ENCODE measurements around the gene RCL1. TPM values are rescaled to one million over a fixed set of nuclear protein-coding genes. Genes with fewer than 3 reads are reported as not detected.

Gene RCL1
- total and polyA plus RNA-seq, 2 of the 13 experiments (the other 11 are each of a cell fraction or from before 2014, with no cell fraction given), result 22.3 to 31.6 TPM

DNA sequence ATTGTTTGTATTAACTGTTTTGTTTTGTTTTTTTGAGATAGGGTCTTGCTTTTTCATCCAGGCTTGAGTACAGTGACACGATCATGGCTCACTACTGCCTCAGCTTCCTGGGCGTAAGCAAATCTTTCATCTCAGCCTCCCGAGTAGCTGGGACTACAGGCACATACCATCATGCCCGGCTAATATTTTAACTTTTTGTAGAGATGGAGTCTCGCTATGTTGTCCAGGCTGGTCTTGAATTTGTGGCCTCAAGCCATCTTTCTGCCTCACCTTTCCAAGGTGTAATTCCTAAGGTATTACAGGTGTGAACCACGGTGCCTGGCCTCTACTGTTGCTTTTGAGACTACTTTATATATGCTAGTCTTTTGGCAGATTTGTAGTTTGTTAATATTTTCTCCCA is 8.4 kb downstream of the RCL1 start (continued):
- TF ChIP-seq MYC (CRISPR knock-in tag; IDR thresholded peaks at IDR 0.05; ENCODE audit: borderline replicate concordance) (no peak), ZNF660 (CRISPR knock-in tag; IDR thresholded peaks at IDR 0.05; ENCODE audit: borderline replicate concordance, low read depth) (no peak), TCF12 (IDR thresholded peaks at IDR 0.05) (no peak), TCF12 (CRISPR knock-in tag; IDR thresholded peaks at IDR 0.05) (no peak), DNMT3B (CRISPR knock-in tag; conservative IDR thresholded peaks at IDR 0.05) (no peak)
- TF ChIP-seq, protein P1, sequence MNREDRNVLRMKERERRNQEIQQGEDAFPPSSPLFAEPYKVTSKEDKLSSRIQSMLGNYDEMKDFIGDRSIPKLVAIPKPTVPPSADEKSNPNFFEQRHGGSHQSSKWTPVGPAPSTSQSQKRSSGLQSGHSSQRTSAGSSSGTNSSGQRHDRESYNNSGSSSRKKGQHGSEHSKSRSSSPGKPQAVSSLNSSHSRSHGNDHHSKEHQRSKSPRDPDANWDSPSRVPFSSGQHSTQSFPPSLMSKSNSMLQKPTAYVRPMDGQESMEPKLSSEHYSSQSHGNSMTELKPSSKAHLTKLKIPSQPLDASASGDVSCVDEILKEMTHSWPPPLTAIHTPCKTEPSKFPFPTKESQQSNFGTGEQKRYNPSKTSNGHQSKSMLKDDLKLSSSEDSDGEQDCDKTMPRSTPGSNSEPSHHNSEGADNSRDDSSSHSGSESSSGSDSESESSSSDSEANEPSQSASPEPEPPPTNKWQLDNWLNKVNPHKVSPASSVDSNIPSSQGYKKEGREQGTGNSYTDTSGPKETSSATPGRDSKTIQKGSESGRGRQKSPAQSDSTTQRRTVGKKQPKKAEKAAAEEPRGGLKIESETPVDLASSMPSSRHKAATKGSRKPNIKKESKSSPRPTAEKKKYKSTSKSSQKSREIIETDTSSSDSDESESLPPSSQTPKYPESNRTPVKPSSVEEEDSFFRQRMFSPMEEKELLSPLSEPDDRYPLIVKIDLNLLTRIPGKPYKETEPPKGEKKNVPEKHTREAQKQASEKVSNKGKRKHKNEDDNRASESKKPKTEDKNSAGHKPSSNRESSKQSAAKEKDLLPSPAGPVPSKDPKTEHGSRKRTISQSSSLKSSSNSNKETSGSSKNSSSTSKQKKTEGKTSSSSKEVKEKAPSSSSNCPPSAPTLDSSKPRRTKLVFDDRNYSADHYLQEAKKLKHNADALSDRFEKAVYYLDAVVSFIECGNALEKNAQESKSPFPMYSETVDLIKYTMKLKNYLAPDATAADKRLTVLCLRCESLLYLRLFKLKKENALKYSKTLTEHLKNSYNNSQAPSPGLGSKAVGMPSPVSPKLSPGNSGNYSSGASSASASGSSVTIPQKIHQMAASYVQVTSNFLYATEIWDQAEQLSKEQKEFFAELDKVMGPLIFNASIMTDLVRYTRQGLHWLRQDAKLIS (CRISPR knock-in tag; IDR thresholded peaks at IDR 0.05), result no peak

DNA sequence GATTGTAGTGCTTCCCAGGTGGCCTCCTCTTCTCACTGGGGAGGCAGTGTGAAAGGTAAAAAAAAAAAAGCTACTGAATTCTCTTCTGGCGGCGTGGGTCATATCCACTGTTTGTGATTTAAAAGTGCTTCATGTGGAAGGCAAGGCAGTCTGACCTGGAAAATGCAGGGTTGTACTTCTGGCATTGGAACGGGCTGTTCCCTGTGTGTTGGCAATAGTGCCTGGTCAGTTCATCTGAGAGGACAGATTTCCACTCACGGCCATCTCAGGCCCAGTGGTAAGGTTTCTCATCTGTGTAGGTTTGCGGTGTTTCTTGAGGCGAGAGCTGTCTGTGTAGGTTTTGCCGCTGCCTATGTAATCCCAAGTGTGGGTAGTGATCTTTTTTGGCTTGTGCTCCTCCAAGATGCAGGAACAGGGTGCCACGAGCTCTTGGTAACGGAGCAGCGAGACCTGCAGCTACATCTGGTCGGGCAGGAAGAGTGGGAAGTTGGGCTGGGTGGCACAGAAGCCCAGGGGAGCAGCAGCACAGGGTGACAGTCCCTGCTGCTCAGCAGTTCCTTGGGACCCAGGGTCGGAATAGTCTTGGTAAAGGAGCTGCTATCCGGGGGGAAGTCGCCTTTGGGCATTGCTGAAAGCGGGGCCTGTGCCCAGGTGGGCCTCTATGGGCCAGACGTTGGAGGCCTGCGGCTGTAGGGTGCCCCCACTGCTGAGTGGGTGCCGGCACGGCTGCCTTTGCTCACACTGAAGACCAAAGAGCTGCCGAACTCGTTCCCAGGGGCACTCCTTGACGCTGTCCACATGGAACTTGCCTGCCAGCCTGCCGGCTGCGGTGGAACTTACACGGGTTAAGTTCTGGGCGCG is 11.2 kb downstream of the RCL1 start:
- no peak overlapping the region for H3K4me3 ChIP-seq (replicated peaks in 1 of 3; ENCODE audit: insufficient read depth in 1 of 3, low read depth in 2 of 3, low read length in 3 of 3)
- H3K79me2 ChIP-seq (ENCODE audit: insufficient read depth, low read length), result peaks cover 88% of the 10 kb centered on the region
- WGBS (ENCODE audit: low lambda C conversion rate), result 98% methylated on average over 6 of the region's 27 CpGs
- no peak for ATAC-seq
- intact Hi-C loops (cut with micrococcal nuclease; ENCODE audit: unreplicated experiment), result no loop called here
- no peak overlapping the region for H2AFZ ChIP-seq (ENCODE audit: low read length)
- H3K27ac ChIP-seq (ENCODE audit: extremely low read length, insufficient read depth, low read length), result no peak overlapping the region
- DNase-seq (ENCODE audit: low spot score), result no peak
- no TSS peak for BruUV-seq (replicated peaks)
- ChIA-PET CTCF (ENCODE audit: low intra/inter-chr PET ratio, low total read pairs) (no interaction called here), POLR2A (interaction anchor here (1.3 kb wide), 1 partner anchor 11 kb away, joined by 3 read pairs; the partner anchor contains the start of gene RCL1)
- peaks cover 13% of the 10 kb centered on the region; the same call in 1 of the 2 replicates for H3K9me3 ChIP-seq (ENCODE audit: low read length)
- no peaks in the 10 kb centered on the region for H3K36me3 ChIP-seq (replicated peaks in 1 of 2; ENCODE audit: control insufficient read depth in 1 of 2, insufficient read depth in 2 of 2, low read length in 2 of 2)
- no peaks in the 10 kb centered on the region for H3K27me3 ChIP-seq (ENCODE audit: control insufficient read depth in 1 of 2, insufficient read depth in 2 of 2, low read length in 2 of 2)
- no peak overlapping the region for H3K4me2 ChIP-seq (ENCODE audit: low read depth, low read length)
- H3K4me1 ChIP-seq (ENCODE audit: insufficient read depth, low read length), result no peaks in the 10 kb centered on the region
- H4K20me1 ChIP-seq (ENCODE audit: insufficient read depth, low read length), result no peaks in the 10 kb centered on the region
- in situ Hi-C loops (cut with HindIII; ENCODE audit: extremely low pct_ligation_motif_present, low pct_unique_long_range_greater_than_20kb), result no loop called here
- FAIRE-seq, result no peak
- no peak overlapping the region for H3K9ac ChIP-seq (ENCODE audit: insufficient read depth, low read depth, low read length)
- no peak for TF ChIP-seq SUZ12 (IDR thresholded peaks at IDR 0.05; ENCODE audit: low read depth, low read length)
- TF ChIP-seq ZNF737 (CRISPR knock-in tag; IDR thresholded peaks at IDR 0.05; ENCODE audit: borderline replicate concordance), result no peak
- no peak for TF ChIP-seq SCMH1 (CRISPR knock-in tag; IDR thresholded peaks at IDR 0.05; ENCODE audit: borderline replicate concordance)
- no peak for TF ChIP-seq SNAPC2 (CRISPR knock-in tag; IDR thresholded peaks at IDR 0.05)
- no peak for TF ChIP-seq ZNF205 (CRISPR knock-in tag; IDR thresholded peaks at IDR 0.05)
- no peak for TF ChIP-seq NFIC (IDR thresholded peaks at IDR 0.05; ENCODE audit: low read length)
- TF ChIP-seq ZNF263 (CRISPR knock-in tag; IDR thresholded peaks at IDR 0.05), result no peak
- no peak for TF ChIP-seq SOX13 (IDR thresholded peaks at IDR 0.05)
- no peak for TF ChIP-seq SOX13 (CRISPR knock-in tag; conservative IDR thresholded peaks at IDR 0.05 in 1 of 2, IDR thresholded peaks at IDR 0.05 in 1 of 2)
- TF ChIP-seq ZZZ3 (CRISPR knock-in tag; IDR thresholded peaks at IDR 0.05; ENCODE audit: borderline replicate concordance), result no peak
- TF ChIP-seq, protein P2, sequence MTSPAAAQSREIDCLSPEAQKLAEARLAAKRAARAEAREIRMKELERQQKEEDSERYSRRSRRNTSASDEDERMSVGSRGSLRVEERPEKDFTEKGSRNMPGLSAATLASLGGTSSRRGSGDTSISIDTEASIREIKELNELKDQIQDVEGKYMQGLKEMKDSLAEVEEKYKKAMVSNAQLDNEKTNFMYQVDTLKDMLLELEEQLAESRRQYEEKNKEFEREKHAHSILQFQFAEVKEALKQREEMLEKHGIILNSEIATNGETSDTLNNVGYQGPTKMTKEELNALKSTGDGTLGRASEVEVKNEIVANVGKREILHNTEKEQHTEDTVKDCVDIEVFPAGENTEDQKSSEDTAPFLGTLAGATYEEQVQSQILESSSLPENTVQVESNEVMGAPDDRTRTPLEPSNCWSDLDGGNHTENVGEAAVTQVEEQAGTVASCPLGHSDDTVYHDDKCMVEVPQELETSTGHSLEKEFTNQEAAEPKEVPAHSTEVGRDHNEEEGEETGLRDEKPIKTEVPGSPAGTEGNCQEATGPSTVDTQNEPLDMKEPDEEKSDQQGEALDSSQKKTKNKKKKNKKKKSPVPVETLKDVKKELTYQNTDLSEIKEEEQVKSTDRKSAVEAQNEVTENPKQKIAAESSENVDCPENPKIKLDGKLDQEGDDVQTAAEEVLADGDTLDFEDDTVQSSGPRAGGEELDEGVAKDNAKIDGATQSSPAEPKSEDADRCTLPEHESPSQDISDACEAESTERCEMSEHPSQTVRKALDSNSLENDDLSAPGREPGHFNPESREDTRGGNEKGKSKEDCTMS (CRISPR knock-in tag; conservative IDR thresholded peaks at IDR 0.05), result no peak
- TF ChIP-seq KDM1A (CRISPR knock-in tag; IDR thresholded peaks at IDR 0.05), result no peak

Data from HepG2 (cell line).